Measurements from ENCODE around the gene DCTPP1. TPM values are rescaled to one million over a fixed set of nuclear protein-coding genes. Genes with fewer than 3 reads are reported as not detected.

The DCTPP1 gene
- total RNA-seq, 4 donors from 2014 or later: 18.8 to 26.4 (median 22.5) TPM

DNA sequence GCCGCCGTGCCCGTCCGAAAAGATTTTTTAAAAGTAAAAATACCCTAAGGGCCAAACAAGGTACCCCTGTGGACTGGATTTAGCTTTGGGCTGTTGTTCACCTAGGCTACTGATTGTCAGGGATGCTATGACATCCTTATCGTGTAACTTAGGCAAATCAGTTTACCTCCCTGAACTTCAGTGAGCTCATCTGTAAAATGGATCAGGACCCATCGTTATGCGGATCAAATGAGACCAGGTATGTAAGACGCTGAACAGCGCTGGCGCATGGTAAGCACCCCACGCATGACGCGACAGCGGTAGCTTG lies 23.1 kb downstream of the DCTPP1 start:
- intact Hi-C loops (cut with DNase I): no loop called here
- peak overlapping the region in 2 of 3 donors; percentile 72 for H3K4me3 ChIP-seq (replicated peaks in 1 of 3)

DNA sequence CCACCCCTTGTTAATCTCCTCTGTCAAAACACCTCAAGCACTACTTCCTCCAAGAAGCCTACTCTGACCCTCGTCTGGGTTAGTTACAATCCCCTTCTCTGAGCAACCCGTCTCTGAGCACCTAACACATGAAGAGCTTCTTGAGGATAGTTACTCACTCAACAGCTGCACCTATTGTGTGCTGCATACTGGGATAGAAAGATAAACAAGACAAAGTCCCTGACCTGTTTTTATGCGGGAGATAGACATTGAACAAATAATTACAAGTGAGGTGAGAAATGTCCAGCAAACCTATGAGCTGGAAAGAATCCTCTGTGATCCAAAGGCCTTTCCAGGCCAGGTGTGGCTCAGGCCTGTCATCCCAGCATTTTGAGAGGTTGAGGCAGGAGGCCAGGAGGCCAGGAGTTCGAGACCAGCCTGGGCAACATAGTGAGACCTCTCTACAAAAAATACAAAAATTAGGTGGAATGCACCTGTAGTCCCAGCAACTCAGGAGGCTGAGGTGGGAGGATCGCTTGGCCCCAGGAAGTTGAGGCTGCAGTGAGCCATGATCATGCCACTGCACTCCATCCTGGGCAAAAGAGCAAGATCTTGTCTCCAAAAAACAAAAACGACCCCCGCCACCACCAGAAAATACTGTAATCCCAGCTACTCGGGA lies 27.9 kb downstream of the DCTPP1 start:
- peaks cover 6 to 16% of the 10 kb centered on the region in 2 donors for H3K4me1 ChIP-seq
- intact Hi-C loops (cut with DNase I): no loop called here
- no peak overlapping the region for H3K4me3 ChIP-seq (replicated peaks in 1 of 3)
- WGBS, 2 donors: 71 to 72% methylated on average over 8 of the region's 8 CpGs
- H3K36me3 ChIP-seq: peaks cover 10 to 11% of the 10 kb centered on the region in 2 donors
- no peak for TF ChIP-seq POLR2A (IDR thresholded peaks at IDR 0.05)
- TF ChIP-seq, protein P1, sequence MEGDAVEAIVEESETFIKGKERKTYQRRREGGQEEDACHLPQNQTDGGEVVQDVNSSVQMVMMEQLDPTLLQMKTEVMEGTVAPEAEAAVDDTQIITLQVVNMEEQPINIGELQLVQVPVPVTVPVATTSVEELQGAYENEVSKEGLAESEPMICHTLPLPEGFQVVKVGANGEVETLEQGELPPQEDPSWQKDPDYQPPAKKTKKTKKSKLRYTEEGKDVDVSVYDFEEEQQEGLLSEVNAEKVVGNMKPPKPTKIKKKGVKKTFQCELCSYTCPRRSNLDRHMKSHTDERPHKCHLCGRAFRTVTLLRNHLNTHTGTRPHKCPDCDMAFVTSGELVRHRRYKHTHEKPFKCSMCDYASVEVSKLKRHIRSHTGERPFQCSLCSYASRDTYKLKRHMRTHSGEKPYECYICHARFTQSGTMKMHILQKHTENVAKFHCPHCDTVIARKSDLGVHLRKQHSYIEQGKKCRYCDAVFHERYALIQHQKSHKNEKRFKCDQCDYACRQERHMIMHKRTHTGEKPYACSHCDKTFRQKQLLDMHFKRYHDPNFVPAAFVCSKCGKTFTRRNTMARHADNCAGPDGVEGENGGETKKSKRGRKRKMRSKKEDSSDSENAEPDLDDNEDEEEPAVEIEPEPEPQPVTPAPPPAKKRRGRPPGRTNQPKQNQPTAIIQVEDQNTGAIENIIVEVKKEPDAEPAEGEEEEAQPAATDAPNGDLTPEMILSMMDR (IDR thresholded peaks at IDR 0.05): no peak
- no peaks in the 10 kb centered on the region for H3K9me3 ChIP-seq
- H3K27me3 ChIP-seq: no peaks in the 10 kb centered on the region
- DNase-seq: no peak
- no peak overlapping the region for H3K27ac ChIP-seq

More for the DNA sequence above, 23.1 kb downstream of the DCTPP1 start:
- Histone ChIP-seq H3K9me3 (no peaks in the 10 kb centered on the region), H3K27ac (peak overlapping the region; percentile 51 to 72 (median 56)), H3K36me3 (no peaks in the 10 kb centered on the region), H3K4me1 (peaks cover 5 to 19% of the 10 kb centered on the region in 2 donors), H3K27me3 (no peaks in the 10 kb centered on the region)
- WGBS, 2 donors: 17 to 21% methylated on average over 14 of the region's 14 CpGs
- no peak for DNase-seq
- no peak for TF ChIP-seq POLR2A (IDR thresholded peaks at IDR 0.05)
- TF ChIP-seq, protein P1 (IDR thresholded peaks at IDR 0.05): no peak

DNA sequence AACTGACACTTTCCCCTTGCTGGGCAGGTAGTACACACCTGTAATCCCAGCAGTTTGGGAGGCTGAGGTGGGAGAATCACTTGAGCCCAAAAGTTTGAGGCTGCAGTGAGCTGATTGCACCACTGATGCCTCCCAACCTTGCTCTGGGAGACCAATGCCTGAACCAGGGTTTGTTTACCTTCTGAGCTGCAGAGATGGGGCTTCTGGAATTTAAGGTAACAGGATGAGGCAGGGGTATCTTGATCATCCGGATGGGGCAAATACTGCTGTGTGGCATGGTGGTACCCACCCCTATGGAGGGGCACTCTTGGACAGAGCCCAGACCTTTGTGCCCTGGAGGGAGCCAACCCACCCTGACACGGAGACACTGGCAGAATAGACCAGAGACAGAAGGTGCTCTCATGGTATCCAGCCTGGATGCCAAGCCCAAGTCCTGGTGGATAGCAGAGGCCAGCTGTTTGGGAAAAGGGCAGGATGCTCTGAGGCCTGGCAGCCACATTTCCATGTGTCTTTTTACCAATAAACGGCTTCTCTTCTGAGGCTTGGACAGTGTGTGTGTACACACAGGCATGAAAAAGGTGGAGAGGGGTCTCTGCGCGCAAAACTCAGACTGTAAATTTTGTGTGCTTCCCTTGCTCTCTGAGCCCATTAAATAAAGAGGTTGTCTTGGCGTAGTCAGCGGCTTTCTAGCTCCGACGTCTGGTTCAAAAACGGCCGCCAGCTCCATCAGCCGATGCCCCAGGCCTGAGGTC lies 30.2 kb downstream of the DCTPP1 start:
- intact Hi-C loops (cut with DNase I): no loop called here
- WGBS, 2 donors: 19 to 34% methylated on average over 12 of the region's 12 CpGs

DNA sequence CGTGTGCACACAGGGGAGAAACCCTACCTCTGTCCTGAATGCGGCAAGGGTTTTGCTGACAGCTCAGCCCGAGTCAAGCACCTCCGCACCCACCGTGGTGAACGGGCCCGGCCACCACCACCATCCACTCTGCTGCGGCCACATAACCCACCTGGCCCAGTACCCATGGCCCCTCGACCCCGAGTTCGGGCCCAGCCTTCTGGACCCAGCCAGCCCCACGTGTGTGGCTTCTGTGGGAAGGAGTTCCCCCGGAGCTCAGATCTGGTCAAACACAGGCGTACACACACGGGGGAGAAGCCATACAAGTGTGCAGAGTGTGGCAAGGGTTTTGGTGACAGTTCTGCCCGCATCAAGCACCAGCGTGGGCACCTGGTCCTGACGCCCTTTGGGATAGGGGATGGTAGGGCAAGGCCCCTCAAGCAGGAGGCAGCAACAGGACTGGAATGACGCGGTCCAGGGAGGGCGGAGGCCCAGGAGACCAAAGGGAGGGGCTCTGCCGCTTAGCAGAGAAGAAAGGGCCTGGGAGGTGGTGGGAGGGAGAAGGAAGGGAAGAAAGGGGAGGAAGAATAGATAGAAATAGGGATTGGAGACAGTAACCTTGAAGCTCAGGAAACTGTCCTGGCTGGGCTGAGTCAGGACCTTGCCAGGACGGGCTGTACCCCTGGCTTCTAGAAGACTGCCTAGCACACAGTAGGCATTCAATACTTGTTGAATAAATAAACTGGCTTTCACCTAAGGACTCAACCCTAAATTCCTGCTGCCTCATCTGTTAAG lies 31.0 kb downstream of the DCTPP1 start:
- H3K27ac ChIP-seq: no peak overlapping the region
- H3K36me3 ChIP-seq: peaks cover 10 to 11% of the 10 kb centered on the region in 2 donors
- no peaks in the 10 kb centered on the region for H3K9me3 ChIP-seq
- intact Hi-C loops (cut with DNase I): no loop called here
- no peak for DNase-seq
- no peak overlapping the region for H3K4me3 ChIP-seq (replicated peaks in 1 of 3)
- H3K4me1 ChIP-seq: peaks cover 11 to 33% of the 10 kb centered on the region in 2 donors
- TF ChIP-seq, protein P1 (IDR thresholded peaks at IDR 0.05): no peak
- no peak for TF ChIP-seq POLR2A (IDR thresholded peaks at IDR 0.05)
- 86% methylated on average over 17 to 21 of the region's 23 CpGs for WGBS, 2 donors
- no peaks in the 10 kb centered on the region for H3K27me3 ChIP-seq

More for the DNA sequence above, 30.2 kb downstream of the DCTPP1 start:
- no peak for DNase-seq
- Histone ChIP-seq H3K4me1 (peaks cover 11 to 26% of the 10 kb centered on the region in 2 donors), H3K27me3 (no peaks in the 10 kb centered on the region), H3K4me3 (replicated peaks in 1 of 3) (peak overlapping the region; percentile 39 to 64 (median 51)), H3K27ac (peak overlapping the region; percentile 79 to 80 (median 80)), H3K36me3 (peaks cover 10 to 11% of the 10 kb centered on the region in 2 donors), H3K9me3 (no peaks in the 10 kb centered on the region)
- TF ChIP-seq, protein P1 (IDR thresholded peaks at IDR 0.05): no peak
- TF ChIP-seq POLR2A (IDR thresholded peaks at IDR 0.05): no peak
